ENCODE results near the gene TBCK.

The TBCK gene

GRCh38 chr4:106208481-106209460, 107.2 kb downstream of the TBCK start:
- TF ChIP-seq, protein P1, sequence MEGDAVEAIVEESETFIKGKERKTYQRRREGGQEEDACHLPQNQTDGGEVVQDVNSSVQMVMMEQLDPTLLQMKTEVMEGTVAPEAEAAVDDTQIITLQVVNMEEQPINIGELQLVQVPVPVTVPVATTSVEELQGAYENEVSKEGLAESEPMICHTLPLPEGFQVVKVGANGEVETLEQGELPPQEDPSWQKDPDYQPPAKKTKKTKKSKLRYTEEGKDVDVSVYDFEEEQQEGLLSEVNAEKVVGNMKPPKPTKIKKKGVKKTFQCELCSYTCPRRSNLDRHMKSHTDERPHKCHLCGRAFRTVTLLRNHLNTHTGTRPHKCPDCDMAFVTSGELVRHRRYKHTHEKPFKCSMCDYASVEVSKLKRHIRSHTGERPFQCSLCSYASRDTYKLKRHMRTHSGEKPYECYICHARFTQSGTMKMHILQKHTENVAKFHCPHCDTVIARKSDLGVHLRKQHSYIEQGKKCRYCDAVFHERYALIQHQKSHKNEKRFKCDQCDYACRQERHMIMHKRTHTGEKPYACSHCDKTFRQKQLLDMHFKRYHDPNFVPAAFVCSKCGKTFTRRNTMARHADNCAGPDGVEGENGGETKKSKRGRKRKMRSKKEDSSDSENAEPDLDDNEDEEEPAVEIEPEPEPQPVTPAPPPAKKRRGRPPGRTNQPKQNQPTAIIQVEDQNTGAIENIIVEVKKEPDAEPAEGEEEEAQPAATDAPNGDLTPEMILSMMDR (IDR thresholded peaks at IDR 0.05; ENCODE audit: borderline replicate concordance, insufficient read depth, low read depth, low read length) = no peak

GRCh38 chr4:106201373-106201772, 114.6 kb downstream of the TBCK start:
- H3K4me3 ChIP-seq (ENCODE audit: low read depth, low read length) = no peak overlapping the region
- TF ChIP-seq, protein P1 (IDR thresholded peaks at IDR 0.05; ENCODE audit: borderline replicate concordance, insufficient read depth, low read depth, low read length) = no peak

More at GRCh38 chr4:106208481-106209460, 107.2 kb downstream of the TBCK start:
- no peak overlapping the region for H3K4me3 ChIP-seq (ENCODE audit: low read depth, low read length)

- H3K4me3 ChIP-seq (ENCODE audit: low read depth, low read length) = no peak overlapping the region
- TF ChIP-seq, protein P1 (IDR thresholded peaks at IDR 0.05; ENCODE audit: borderline replicate concordance, insufficient read depth, low read depth, low read length) = no peak
Measured at GRCh38 chr4:106195435-106195950, 120.5 kb downstream of the TBCK start.

GRCh38 chr4:106194801-106195200, 121.2 kb downstream of the TBCK start:
- H3K4me3 ChIP-seq (ENCODE audit: low read depth, low read length) = no peak overlapping the region
- TF ChIP-seq, protein P1 (IDR thresholded peaks at IDR 0.05; ENCODE audit: borderline replicate concordance, insufficient read depth, low read depth, low read length) = no peak

DNA sequence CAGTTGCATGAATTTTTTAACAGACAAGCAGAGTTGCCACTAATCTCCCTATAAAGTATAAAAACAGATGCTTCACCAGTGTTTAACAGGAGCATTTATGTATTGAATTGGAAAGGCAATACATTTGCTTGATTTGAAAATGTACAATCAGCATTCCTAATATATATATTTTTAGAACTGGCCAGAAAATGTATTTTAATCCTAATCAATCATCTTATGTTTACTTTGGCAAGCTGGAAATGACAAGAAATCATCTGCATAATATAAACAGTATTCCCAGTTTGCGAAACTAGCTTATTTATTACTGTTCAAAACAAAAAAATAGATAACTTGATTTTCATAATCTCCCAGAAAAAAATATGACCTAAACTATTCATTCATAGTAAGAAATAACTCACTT, 123.9 kb downstream of the TBCK start:
- TF ChIP-seq, protein P1 (IDR thresholded peaks at IDR 0.05; ENCODE audit: borderline replicate concordance, insufficient read depth, low read depth, low read length) = no peak

GRCh38 chr4:106186201-106186600, 129.8 kb downstream of the TBCK start:
- H3K4me3 ChIP-seq (ENCODE audit: low read depth, low read length) = no peak overlapping the region
- TF ChIP-seq, protein P1 (IDR thresholded peaks at IDR 0.05; ENCODE audit: borderline replicate concordance, insufficient read depth, low read depth, low read length) = no peak

More for the DNA sequence above, 123.9 kb downstream of the TBCK start:
- H3K4me3 ChIP-seq (ENCODE audit: low read depth, low read length) = no peak overlapping the region

All from GM12875 (cell line).